Measurements from ENCODE around the gene KIAA0586.

KIAA0586 gene

DNA sequence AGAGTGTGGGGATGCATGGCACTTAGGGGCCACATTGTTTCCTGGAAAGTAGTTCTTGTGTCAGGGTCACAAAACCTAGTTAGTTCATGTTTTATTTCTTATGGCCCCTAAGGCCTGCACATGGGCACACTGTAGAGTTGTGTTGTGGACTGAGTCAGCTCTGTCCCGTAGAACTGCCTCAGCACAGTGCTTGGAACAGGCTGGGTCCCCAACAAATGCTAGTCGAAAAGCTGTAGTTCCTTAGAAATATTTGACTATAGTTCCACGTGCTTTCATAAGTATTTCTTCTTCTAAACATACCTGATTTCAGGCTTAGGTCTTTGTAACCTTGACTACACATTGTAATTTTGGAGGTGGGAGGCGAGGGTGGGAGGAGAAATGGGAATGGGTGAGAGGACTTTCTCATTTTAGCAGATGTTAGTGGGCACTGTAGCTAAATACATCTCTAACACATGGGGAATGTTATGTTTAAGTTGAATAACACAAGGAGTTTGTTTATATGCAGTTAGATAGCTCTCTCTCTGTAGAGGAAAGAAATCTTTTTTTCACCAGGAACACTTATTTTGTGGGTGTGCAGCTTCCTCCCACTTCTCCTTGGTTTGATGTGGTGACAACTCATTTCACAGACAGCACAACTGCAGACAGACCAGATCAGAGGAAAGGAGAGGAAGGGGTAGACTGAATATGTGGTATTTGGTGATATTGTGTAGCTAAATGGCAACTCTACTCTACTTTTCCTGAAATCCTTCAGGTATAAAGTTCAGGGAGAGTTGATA lies 170.7 kb downstream of the KIAA0586 start:
- DNase-seq (ENCODE audit: low read depth): no peak

DNA sequence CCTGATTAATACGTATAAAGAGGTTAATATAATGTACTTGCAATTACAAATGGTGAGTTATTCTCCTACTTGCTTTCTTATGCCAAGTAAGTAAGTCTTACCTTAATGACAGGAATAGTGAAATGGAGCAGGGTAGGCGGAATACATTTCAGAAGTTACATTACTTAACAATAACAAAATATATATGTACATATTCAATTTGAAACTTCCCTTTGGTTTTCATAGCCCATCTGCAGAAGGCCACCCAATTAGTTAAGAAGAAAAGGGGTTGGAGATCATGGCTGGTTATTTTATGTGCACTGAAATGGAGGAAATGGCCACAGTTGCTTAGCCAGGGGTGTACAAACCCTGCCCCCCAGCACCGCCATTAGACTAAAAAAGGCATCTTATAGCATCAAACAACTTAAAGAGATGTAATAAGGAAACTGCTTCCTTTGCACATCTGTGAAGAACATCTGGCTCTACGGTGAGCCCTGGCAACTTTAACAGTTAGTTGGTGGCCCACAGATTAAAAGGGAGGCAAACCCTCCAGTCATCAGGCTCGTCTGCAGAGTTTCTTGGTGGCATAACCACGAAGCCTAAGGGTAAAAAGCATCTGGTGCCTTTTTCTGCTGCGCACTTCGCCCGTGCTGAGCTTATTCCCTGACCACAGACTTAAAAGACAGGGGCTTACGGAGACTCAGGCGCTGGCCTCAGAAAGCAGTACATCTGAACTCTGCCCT lies 171.4 kb downstream of the KIAA0586 start:
- no peak for DNase-seq (ENCODE audit: low read depth)

DNA sequence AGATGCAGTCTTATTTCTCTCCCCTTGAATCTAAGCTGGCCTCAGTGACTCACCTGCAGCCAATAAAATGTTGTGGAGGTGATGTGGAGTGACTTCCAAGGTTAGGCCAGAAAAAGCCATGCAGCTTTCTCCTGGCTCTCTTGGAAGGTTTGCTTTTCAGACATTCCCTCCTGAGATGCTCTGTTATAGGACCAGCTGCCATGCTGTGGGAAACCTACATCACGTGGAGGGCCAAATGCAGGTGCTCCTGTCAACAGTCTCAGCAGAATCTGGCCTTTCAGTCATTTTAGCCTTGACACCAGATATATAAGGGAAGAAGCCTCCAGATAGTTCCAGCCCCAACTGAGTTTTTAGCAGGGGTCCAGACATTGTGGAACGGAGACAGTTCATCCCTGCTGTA lies 172.2 kb downstream of the KIAA0586 start:
- no peak for DNase-seq (ENCODE audit: low read depth)

All from CMK (cell line).